ENCODE data around the gene ABCC1.

ABCC1 gene

GRCh38 chr16:16116841-16117240, 167.4 kb downstream of the ABCC1 start:
- no peak for DNase-seq

DNA sequence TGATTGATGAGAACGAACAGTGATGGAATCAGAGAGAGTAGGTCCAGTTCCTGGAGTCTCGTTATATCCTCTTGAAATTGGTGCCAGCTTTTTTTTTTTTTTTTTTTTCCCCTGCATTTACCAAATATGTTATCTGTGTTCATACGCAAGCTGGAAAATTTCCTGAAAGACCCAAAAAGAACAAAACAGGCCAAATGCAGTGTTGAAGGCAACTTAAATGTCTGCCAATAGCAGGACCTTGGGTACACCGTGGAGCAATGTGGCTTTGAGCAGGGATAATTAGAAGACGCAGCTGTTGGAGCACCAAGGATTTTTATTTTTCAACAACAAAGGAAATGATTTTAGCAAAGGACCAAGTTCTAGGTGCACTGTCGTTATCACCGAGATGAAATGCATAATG, 168.9 kb downstream of the ABCC1 start:
- no peak for DNase-seq

DNA sequence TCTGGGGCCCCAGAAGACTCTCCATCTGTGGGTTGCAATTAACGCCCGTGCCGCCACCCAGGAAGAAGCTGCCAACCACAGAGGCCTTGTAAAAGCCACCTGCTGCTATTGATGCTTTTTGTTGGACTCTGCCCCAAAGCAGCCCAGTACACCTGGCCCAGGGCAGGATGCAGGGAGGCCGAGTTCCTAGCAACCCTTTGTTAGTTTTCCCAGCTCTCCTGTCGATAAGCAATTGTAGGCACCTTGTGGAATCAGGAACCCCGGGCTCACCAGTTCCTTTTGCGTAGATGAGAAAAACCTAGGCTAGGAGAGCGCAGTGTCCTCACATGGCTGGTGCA, 170.6 kb downstream of the ABCC1 start:
- DNase-seq = no peak

DNA sequence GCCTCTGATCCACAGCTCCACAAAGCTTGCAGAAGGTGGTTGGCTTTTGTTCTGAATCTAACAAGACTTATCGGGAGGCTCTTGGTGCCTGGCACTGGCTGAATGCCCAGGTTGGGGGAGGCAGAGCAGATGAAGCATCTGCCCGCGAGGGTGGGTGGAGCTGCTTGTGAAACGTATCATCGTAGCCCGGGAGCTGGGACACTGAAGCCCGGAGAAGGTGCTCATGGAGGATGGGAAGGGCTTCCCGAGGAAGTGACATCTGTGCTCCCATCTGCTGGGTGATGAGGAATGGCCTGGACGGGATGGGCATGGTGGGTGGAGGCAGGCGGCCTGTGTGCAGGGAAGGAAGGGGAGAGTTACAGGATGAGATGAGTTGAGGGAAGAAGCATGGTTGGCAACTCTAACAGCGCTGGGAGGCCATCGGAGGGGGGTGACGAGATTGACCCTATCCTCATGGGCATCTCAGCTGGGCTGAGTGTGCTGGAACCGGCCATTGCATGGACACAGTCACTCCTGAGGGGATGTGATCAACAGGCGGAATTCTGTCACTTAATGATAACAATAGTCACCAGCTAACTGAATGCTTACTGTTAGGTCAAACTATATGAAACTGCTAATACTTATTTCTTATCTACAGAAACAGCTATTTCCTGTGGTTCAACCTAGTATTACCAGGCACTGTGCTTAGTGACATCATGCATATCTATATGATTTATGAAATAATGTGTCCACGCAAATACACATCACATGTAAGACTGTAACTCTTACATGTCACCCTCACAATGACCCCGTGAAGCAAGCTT, 171.2 kb downstream of the ABCC1 start:
- DNase-seq = no peak

DNA sequence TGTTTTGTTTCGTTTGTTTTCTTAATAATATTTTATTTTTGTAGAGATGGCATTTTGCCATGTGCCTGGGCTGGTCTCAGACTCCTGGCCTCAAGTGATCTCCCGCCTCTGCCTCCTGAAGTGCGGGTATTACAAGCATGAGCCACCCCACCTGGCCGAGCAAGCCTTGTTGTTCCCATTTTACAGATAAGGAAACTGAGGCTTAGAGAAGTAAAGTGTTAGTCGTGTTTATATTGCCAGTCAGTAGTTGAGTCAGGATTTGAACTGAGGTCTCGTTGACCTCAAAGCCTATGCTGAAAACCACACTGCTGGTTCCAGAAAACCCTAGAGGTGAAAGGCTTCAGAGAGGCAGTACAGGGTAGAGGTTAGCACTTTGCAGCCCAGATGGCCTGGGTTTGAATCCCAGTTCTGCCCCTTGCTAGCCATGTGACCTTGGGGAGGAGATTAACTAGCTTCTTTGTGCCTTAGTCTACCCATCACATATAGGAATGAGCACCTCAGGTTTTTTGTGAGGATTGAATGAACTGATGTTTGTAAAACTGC, 171.8 kb downstream of the ABCC1 start:
- no peak for DNase-seq

DNA sequence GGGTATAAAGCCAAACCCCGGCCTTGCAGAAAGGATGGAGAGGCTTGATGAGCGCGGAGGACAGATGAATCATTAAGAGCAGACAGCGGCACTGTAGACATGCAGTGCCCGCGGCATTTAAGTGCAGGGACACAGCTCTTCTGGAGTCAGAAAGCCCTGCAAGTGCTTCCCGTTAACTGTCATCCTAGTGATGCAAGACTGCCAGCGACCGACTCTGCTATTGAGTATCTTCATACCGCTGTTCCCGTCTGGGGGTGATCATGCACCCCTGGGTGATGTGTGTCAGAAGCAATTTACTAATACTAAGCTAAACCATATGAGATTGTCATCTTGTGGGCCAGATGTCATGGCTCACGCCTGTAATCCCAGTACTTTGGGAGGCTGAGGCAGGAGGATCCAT, 172.8 kb downstream of the ABCC1 start:
- no peak for DNase-seq

DNA sequence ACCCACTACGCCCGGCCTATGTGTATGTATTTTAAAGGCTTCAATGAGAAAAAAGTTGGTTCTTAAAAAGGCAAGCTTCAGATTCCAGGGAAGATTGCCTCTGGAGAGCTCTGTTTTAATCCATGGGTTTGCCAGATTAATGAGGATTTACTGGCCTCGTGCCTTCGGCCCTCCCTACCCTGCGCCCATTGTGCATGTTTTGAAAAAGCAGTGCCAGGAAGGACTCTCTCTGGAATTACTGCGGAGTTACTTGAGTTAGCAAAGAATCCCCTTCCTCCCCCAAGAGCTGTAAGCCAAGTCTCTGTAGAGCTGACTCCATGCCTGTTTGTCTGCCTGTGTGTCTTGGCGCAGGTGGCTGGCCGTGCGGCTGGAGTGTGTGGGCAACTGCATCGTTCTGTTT, 175.0 kb downstream of the ABCC1 start:
- no peak for DNase-seq

DNA sequence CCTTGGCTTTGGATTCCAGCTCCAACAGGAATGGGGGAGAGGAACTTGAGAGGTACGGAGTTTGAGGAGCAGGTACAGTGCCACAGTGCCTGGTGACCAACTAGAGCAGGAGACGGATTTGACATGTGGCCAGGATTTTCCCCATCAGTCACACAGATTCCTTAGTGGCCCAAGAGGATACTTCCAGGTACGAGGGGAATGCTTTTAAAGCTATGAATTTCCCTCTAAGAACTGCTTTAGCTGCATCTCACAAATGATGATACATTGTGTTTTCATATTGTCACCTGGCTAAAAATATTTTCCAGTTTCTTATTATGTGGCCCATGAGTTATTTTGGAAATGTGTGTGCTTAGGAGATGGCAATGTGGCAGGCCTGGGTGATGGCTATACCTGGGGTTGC, 175.6 kb downstream of the ABCC1 start:
- no peak for DNase-seq

- DNase-seq = no peak
These were observed 177.5 kb downstream of the ABCC1 start for GRCh38 chr16:16126896-16127295.

- no peak for DNase-seq
These were observed 178.2 kb downstream of the ABCC1 start for GRCh38 chr16:16127469-16128116.

- no peak for DNase-seq
These were observed 181.8 kb downstream of the ABCC1 start for GRCh38 chr16:16131204-16131603.

DNA sequence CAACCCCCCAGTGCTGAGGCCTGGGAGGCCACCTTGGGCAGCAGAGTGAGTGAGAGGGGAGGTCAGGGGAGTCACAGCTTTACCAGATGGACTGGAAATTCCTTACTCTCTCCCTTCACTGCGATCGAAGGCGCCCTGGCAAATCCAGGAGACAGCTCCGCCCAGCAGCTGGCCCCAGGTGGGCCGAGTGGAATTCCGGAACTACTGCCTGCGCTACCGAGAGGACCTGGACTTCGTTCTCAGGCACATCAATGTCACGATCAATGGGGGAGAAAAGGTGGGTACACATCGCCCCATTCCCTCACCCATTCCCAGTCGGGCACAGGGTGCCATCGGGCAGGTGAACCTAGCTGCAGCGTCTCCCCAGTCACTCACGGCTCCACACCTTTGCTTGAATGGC, 182.2 kb downstream of the ABCC1 start:
- DNase-seq = no peak

GRCh38 chr16:16133943-16134604, 184.7 kb downstream of the ABCC1 start:
- no peak for DNase-seq

GRCh38 chr16:16136588-16136987, 187.2 kb downstream of the ABCC1 start:
- DNase-seq = no peak

GRCh38 chr16:16137110-16137509, 187.7 kb downstream of the ABCC1 start:
- DNase-seq = no peak

- no peak for DNase-seq
These were observed 188.7 kb downstream of the ABCC1 start for GRCh38 chr16:16138034-16138635.

GRCh38 chr16:16139061-16139460, 189.6 kb downstream of the ABCC1 start:
- DNase-seq = no peak

GRCh38 chr16:16139806-16140205, 190.4 kb downstream of the ABCC1 start:
- no peak for DNase-seq

GRCh38 chr16:16140537-16140936, 191.1 kb downstream of the ABCC1 start:
- no peak for DNase-seq

DNA sequence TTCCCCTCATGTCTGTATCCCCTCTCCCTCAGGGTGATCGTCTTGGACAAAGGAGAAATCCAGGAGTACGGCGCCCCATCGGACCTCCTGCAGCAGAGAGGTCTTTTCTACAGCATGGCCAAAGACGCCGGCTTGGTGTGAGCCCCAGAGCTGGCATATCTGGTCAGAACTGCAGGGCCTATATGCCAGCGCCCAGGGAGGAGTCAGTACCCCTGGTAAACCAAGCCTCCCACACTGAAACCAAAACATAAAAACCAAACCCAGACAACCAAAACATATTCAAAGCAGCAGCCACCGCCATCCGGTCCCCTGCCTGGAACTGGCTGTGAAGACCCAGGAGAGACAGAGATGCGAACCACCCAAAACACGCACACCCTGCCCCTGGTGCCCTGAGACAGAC, 191.7 kb downstream of the ABCC1 start:
- no peak for DNase-seq

DNA sequence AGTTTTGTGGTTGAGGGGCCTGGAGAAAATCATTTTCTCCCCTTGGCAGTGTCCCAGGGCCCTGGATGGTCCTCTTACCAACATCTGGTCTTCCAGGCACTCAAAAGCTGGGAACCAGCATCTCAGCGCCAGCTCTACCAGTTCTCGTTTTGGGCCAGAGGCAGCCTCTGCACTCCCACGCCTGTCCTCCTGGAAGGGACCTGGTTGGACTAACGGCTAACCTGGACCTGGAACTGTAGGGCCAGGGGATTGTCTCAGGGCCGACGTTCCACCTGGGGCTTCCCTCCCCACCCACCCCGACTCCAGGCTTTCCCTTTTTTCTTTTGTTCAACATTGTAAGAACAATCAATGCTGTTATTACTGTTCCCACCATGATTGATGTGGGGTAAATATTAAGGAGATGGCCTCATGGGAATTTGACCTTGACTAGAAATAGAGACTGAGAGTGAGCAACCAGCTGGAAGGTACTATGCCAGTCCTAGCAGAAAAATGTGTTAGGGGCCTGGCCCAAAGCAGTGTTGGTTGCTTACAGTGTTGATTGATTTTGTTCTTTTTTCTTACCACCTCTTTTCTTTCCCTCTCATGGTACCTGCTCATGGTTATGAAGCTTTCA, 192.5 kb downstream of the ABCC1 start:
- DNase-seq = no peak

DNA sequence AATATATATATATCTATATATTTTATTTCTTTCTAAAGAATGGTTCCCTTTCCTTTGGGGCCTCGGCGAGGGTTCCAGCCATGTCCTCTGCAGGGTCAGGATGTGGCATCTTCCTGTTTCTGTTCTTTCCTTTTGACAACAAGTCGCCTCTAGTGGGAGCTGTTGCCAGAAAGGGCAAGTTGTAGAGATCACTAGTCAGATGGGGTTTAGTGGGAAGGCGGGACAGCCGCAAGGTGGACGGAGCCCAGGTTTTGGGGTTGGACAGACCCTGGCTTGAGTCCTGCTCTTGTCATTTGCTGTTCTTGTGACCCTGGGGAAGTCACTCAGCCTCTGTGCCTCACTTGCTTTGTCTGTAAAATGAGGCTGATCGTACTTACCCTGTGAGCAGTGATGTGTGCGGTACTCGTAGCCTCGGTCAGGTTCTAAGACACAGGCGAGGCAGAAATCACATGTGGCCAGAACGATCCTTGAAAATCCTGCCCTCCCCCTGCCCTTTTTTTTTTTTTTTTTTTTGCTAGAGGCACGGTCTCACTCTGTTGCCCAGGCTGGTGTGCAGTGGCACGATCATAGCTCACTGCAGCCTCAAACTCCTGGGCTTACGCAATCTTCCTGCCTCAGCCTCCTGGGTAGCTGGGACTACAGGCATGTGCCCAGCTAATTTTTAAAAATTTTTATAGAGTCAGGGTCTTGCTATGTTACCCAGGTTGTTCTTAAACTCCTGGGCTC, 193.8 kb downstream of the ABCC1 start:
- DNase-seq = no peak

All from NCI-H187 (cell line).